Left lung (tissue), 10 donors: ENCODE data around the gene BAK1. TPM values are rescaled to one million over a fixed set of nuclear protein-coding genes. Genes with fewer than 3 reads are reported as not detected.
A peak's percentile ranks its signal among the peaks of the same experiment; 100 is the strongest.
"Not testable (repeated sequence)": the region's sequence is repeated elsewhere in the genome, so short reads cannot be mapped to it uniquely, and the experiment has no call there.

Source experiments
- ATAC-seq: fragments of 200-7000 bp; cut with Tn5 transposase; one replicate; pipeline ENCODE4 v1.9.1; 2020; ENCODE audit warnings: moderate library complexity
- DNase-seq, 4 donors: peaks; one replicate each; pipeline ENCODE4 v3.0.0-alpha.2; 2013 to 2020
- H3K27ac ChIP-seq, 2 donors: fragments of 200-600 bp; sonication (generic) in 1 of 2; one replicate each; pipeline versions ENCODE4 v1.5.0 to v1.8.0; 2020 to 2021
- H3K27me3 ChIP-seq, 2 donors: fragments of 200-600 bp; sonication (generic) in 1 of 2; one replicate each; pipeline versions ENCODE4 v1.5.0 to v1.8.0; 2020 to 2021
- H3K36me3 ChIP-seq, 2 donors: fragments of 200-600 bp; sonication (generic) in 1 of 2; one replicate each; pipeline versions ENCODE4 v1.5.0 to v1.8.0; 2020 to 2021
- H3K4me1 ChIP-seq, 2 donors: fragments of 200-600 bp; one replicate each; pipeline ENCODE4 v1.8.0; 2021
- H3K4me3 ChIP-seq, 2 donors: fragments of 200-600 bp; sonication (generic) in 1 of 2; one replicate each; pipeline versions ENCODE4 v1.5.0 to v1.8.0; 2020 to 2021; ENCODE audit warnings: mild to moderate bottlenecking in 1 of 2
- H3K9me3 ChIP-seq, 2 donors: fragments of 200-600 bp; sonication (generic) in 1 of 2; one replicate each; pipeline versions ENCODE4 v1.5.0 to v1.8.0; 2020 to 2021
- intact Hi-C, 2 donors: fragments of 100-400 bp; cut with DNase I; formaldehyde crosslinking; loops; one replicate each; pipeline versions ENCODE4 v1.11.2 to v1.14.2; 2022
- polyA plus RNA-seq, 6 donors: library from polyadenylated mRNA; unstranded; fragments of 120-200 nt; gene quantifications; one replicate each; pipeline ENCODE4 v1.2.1, GENCODE V29; 2013; ENCODE audit not compliant: insufficient read length in 6 of 6
- total RNA-seq, 2 donors: library from RNA; stranded (reverse); fragmentation: NEBNext Ultra II Directional; extraction: Animal tissue kit (Norgen Biotek cat#: 25700); gene quantifications; one replicate each; pipeline ENCODE4 v1.2.1, GENCODE V29; 2021
- TF ChIP-seq, protein P1 (sequence below), 2 donors: fragments of 200-600 bp; sonication (generic) in 1 of 2; IDR thresholded peaks; one replicate each; pipeline versions ENCODE4 v1.5.0 to v1.8.0; 2021; ENCODE audit warnings: antibody characterized with exemption in 2 of 2
- donor health status: DM: no; HTN: yes; CAD: no.
- donor health status: DM: no; HTN: no; CAD: no.

Gene BAK1
- total and polyA plus RNA-seq, 8 donors, result 13.1 to 27.0 (median 18.9) TPM

DNA sequence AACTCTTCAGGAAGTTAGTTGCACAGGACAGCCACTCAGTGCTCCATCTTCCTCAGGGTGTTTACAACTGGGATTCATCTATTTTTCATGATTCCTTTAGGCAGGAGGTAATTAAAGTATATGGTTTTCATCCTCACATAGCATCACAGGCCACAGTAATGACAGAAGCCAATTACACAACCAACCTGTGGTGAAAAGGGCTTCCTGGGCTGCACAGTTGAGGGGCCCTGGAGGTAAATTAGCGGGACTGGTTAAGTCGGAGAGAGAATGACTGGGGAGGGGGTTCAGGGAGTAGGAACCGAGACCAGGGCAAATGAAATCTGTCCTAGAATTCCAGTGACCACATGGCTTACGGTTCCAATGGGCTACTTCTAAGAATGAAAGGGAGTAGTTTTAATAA lies 37.0 kb downstream of the BAK1 start:
- H3K36me3 ChIP-seq, result no peaks in the 10 kb centered on the region
- H3K27ac ChIP-seq, result no peak overlapping the region
- no peaks in the 10 kb centered on the region for H3K9me3 ChIP-seq
- ATAC-seq (no peak), DNase-seq (no peak)
- no peak overlapping the region for H3K4me3 ChIP-seq
- TF ChIP-seq, protein P1, sequence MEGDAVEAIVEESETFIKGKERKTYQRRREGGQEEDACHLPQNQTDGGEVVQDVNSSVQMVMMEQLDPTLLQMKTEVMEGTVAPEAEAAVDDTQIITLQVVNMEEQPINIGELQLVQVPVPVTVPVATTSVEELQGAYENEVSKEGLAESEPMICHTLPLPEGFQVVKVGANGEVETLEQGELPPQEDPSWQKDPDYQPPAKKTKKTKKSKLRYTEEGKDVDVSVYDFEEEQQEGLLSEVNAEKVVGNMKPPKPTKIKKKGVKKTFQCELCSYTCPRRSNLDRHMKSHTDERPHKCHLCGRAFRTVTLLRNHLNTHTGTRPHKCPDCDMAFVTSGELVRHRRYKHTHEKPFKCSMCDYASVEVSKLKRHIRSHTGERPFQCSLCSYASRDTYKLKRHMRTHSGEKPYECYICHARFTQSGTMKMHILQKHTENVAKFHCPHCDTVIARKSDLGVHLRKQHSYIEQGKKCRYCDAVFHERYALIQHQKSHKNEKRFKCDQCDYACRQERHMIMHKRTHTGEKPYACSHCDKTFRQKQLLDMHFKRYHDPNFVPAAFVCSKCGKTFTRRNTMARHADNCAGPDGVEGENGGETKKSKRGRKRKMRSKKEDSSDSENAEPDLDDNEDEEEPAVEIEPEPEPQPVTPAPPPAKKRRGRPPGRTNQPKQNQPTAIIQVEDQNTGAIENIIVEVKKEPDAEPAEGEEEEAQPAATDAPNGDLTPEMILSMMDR (IDR thresholded peaks at IDR 0.05), result no peak
- intact Hi-C loops, result no loop called here
- no peaks in the 10 kb centered on the region for H3K4me1 ChIP-seq
- no peaks in the 10 kb centered on the region for H3K27me3 ChIP-seq

DNA sequence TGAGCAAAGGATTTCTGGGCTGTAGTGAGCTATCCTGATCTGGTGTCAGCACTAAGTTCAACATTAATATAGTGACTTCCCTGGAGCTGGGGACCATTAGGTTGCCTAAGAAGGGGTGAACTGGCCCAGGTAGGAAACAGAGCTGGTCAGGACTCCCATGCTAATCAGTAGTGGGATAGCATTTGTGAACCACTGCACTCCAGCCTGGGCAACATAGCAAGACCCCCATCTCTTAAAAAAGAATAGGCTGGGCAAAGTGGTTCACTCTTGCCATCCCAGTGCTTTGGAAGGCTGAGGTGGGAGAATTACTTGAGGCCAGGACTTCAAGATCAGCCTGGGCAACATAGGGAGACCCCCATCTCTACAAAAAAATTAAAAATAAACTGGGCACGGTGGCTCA lies 39.3 kb downstream of the BAK1 start:
- DNase-seq, result no peak
- TF ChIP-seq, protein P1 (IDR thresholded peaks at IDR 0.05), result no peak
- no peaks in the 10 kb centered on the region for H3K27me3 ChIP-seq
- no peaks in the 10 kb centered on the region for H3K4me1 ChIP-seq
- intact Hi-C loops, result no loop called here
- H3K4me3 ChIP-seq, result no peak overlapping the region
- ATAC-seq, result no peak
- no peaks in the 10 kb centered on the region for H3K9me3 ChIP-seq
- H3K27ac ChIP-seq, result no peak overlapping the region
- H3K36me3 ChIP-seq, result no peaks in the 10 kb centered on the region

DNA sequence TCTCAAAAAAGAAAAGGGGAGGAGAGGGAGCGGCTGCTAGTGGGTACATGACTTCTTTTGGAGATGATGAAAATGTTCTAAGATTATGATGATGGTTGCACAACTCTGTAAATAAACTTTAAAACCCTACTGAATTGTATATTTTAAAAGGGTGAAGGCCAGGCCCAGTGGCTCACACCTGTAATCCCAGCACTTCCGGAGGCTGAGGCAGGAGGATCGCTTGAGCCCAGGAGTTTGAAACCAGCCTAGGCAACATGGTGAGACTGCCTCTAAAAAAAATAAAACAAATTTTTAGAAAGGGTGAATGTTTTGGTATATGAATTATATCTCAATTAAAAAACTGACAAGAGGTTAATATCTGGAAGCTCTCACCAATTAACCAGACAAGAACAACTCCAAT lies 45.4 kb downstream of the BAK1 start:
- Histone ChIP-seq H3K4me1 (no peaks in the 10 kb centered on the region), H3K36me3 (no peaks in the 10 kb centered on the region), H3K9me3 (no peaks in the 10 kb centered on the region), H3K4me3 (no peak overlapping the region), H3K27ac (no peak overlapping the region), H3K27me3 (no peaks in the 10 kb centered on the region)
- TF ChIP-seq, protein P1 (IDR thresholded peaks at IDR 0.05), result no peak
- ATAC-seq, result no peak
- DNase-seq, result no peak
- intact Hi-C loops, result no loop called here

DNA sequence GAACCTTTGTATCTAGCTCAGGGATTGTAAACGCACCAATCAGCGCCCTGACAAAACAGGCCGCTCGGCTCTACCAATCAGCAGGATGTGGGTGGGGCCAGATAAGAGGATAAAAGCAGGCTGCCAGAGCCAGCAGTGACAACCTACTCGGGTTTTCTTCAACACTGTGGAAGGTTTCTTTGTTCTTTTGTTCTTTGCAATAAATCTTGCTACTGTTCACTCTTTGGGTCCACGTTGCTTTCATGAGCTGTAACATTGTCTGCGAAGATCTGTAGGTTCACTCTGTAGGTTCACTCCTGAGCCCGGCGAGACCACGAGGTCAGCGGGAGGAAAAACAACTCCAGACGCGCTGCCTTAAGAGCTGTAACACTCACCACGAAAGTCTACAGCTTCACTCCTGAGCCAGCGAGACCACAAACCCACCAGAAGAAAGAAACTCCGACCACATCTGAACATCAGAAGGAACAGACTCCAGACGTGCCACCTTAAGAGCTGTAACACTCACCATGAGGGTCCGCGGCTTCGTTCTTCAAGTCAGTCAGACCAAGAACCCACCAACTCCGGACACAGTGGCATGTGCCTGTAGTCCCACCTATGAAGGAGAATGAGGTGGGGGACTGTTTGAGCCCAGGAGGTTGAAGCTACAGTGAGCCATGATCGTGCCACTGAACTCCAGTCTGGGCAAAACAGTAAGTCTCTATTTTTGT lies 46.8 kb downstream of the BAK1 start:
- not testable (repeated sequence) for ATAC-seq

DNA sequence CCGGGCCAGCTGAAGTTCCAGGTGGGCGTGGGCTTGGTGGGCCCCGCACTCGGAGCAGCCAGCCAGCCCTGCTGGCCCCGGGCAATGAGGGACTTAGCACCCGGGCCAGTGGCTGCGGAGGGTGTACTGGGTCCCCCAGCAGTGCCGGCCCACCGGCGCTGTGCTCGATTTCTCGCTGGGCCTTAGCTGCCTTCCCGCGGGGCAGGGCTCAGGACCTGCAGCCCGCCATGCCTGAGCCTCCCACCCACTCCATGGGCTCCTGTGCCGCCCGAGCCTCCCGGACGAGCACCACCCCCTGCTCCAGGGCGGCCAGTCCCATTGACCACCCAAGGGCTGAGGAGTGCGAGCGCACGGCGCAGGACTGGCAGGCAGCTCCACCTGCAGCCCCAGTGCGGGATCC lies 47.6 kb downstream of the BAK1 start:
- H3K27ac ChIP-seq, H3K36me3 ChIP-seq, ATAC-seq, H3K4me1 ChIP-seq, intact Hi-C loops, H3K9me3 ChIP-seq, H3K4me3 ChIP-seq, H3K27me3 ChIP-seq: not testable (repeated sequence)
- peak in 1 of 4 donors; percentile 66 for DNase-seq

More for the DNA sequence above, 46.8 kb downstream of the BAK1 start:
- H3K27ac ChIP-seq, DNase-seq, H3K4me1 ChIP-seq, H3K9me3 ChIP-seq, H3K4me3 ChIP-seq, intact Hi-C loops, H3K27me3 ChIP-seq, H3K36me3 ChIP-seq: not testable (repeated sequence)

DNA sequence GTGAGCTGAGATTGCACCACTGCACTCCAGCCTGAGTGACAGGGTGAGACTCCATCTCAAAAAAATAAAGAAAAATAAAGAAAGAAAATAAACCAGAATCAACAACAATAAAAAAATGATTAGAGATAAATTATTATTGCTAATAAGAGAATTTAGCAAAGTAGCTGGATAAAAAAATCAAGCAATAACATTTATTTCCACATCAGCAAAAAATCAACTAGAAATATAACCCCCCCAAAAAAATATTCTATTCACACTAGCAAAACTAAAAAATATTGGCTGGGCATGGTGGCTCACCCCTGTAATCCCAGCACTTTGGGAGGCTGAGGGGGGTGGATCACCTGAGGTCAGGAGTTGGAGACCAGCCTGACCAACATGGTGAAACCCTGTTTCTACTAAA lies 49.5 kb downstream of the BAK1 start:
- H3K36me3 ChIP-seq, DNase-seq, H3K4me3 ChIP-seq, H3K27me3 ChIP-seq, ATAC-seq, H3K27ac ChIP-seq, H3K9me3 ChIP-seq, H3K4me1 ChIP-seq, intact Hi-C loops: not testable (repeated sequence)

Other genes with a start within 250 kb of the BAK1 start
- 1 to 10 TPM; 5.8 to 9.9 TPM for gene KIFC1, start 188.5 kb downstream of the BAK1 start, total RNA-seq
- gene KIFC1, start 188.5 kb downstream of the BAK1 start, polyA plus RNA-seq, result 10 to 100 TPM; 30.7 to 73.6 (median 42.4) TPM
- 10 to 100 TPM; 43.4 to 45.6 TPM for gene PHF1, start 169.3 kb downstream of the BAK1 start, total RNA-seq
- gene PHF1, start 169.3 kb downstream of the BAK1 start, polyA plus RNA-seq, result 10 to 100 TPM; 64.6 to 91.9 (median 73.5) TPM
- 100 to 1,000 TPM; 144 to 175 TPM for gene CUTA, start 162.2 kb downstream of the BAK1 start, total RNA-seq
- 100 to 1,000 TPM; 165 to 189 (median 177) TPM for gene CUTA, start 162.2 kb downstream of the BAK1 start, polyA plus RNA-seq
- gene SYNGAP1, start 160.2 kb downstream of the BAK1 start, total RNA-seq, result 10 to 100 TPM; 18.1 to 18.5 TPM
- 10 to 100 TPM; 42.8 to 51.2 (median 45.8) TPM for gene SYNGAP1, start 160.2 kb downstream of the BAK1 start, polyA plus RNA-seq
- 1 to 10 TPM; 5.8 to 9.8 TPM for gene ZBTB9, start 125.7 kb downstream of the BAK1 start, total RNA-seq
- 10 to 100 TPM in 4 of 6 donors, 1 to 10 TPM in 2; 9.4 to 13.6 (median 11.2) TPM for gene ZBTB9, start 125.7 kb downstream of the BAK1 start, polyA plus RNA-seq
- gene ITPR3, start 41.0 kb upstream of the BAK1 start, total RNA-seq, result 100 to 1,000 TPM; 107 to 147 TPM
- 10 to 100 TPM; 70.8 to 99.0 (median 90.0) TPM for gene ITPR3, start 41.0 kb upstream of the BAK1 start, polyA plus RNA-seq
- 10 to 100 TPM; 60.3 to 73.7 TPM for gene UQCC2, start 131.4 kb upstream of the BAK1 start, total RNA-seq
- 10 to 100 TPM; 54.4 to 83.1 (median 59.8) TPM for gene UQCC2, start 131.4 kb upstream of the BAK1 start, polyA plus RNA-seq
- 1 to 10 TPM in 1 of 2 donors, under 1 TPM in 1; 0.87 to 3.4 TPM for gene IP6K3, start 166.6 kb upstream of the BAK1 start, total RNA-seq
- gene IP6K3, start 166.6 kb upstream of the BAK1 start, polyA plus RNA-seq, result 1 to 10 TPM; 2.8 to 5.4 (median 3.9) TPM
- gene LEMD2, start 208.9 kb upstream of the BAK1 start, total RNA-seq, result 10 to 100 TPM; 47.9 to 57.7 TPM
- gene LEMD2, start 208.9 kb upstream of the BAK1 start, polyA plus RNA-seq, result 10 to 100 TPM; 68.5 to 80.7 (median 70.5) TPM
- not detected for gene MLN, start 223.7 kb upstream of the BAK1 start, total RNA-seq
- under 1 TPM in 1 of 6 donors, not detected in 5; 0.28 TPM for gene MLN, start 223.7 kb upstream of the BAK1 start, polyA plus RNA-seq